HL-60 (cell line): Measurements from ENCODE around the gene TEX35.

Experiments
- POLR2AphosphoS5 ChIP-seq: IDR thresholded peaks from 2 replicates; pipeline ENCODE4 v1.6.1; 2012; ENCODE audit warnings: low read depth
- REST ChIP-seq: IDR thresholded peaks from 2 replicates; pipeline ENCODE4 v1.6.1; 2012; ENCODE audit warnings: low read depth; ENCODE audit not compliant: insufficient replicate concordance
- SPI1 ChIP-seq: IDR thresholded peaks from 2 replicates; pipeline ENCODE4 v1.6.1; 2012; ENCODE audit warnings: low read depth, mild to moderate bottlenecking, borderline replicate concordance
- TF ChIP-seq, protein P1 (sequence below): IDR thresholded peaks from one replicate; pipeline ENCODE4 v1.5.1; 2011; ENCODE audit warnings: low read length, control low read depth, inconsistent platforms; ENCODE audit not compliant: insufficient read depth

DNA sequence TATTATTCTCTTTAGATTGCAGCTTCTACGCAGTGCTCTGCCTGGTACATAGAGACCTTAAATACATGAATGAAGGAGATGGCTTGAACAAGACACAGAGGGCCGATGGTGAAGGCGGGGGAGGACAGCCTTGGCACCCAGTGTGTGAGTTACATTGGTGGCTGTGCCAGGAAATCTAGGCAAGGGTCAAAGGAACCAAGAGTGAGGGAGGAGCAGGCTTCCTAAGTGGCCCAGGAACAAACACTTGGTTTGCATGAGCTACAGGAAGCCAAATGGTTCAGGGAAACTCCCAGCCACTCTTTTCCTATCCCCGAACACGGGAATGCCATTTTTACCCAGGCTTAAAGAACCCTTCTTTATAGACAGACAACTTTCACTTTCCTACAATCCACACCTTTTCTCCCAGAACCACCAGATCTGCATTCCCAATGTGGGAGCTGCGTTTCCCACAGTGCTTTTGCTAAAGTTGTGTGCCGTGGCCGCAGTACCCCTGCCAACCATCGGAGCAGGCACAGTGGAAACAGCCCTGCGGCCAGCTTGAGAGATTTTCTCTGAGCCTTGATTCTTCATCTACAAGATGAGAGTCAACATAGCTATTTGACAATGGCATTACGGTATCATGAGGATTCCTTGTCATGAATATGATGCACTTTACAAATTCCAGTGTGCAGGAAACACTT lies 12.7 kb upstream of the TEX35 start:
- TF ChIP-seq, protein P1, sequence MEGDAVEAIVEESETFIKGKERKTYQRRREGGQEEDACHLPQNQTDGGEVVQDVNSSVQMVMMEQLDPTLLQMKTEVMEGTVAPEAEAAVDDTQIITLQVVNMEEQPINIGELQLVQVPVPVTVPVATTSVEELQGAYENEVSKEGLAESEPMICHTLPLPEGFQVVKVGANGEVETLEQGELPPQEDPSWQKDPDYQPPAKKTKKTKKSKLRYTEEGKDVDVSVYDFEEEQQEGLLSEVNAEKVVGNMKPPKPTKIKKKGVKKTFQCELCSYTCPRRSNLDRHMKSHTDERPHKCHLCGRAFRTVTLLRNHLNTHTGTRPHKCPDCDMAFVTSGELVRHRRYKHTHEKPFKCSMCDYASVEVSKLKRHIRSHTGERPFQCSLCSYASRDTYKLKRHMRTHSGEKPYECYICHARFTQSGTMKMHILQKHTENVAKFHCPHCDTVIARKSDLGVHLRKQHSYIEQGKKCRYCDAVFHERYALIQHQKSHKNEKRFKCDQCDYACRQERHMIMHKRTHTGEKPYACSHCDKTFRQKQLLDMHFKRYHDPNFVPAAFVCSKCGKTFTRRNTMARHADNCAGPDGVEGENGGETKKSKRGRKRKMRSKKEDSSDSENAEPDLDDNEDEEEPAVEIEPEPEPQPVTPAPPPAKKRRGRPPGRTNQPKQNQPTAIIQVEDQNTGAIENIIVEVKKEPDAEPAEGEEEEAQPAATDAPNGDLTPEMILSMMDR = no peak
- TF ChIP-seq SPI1 (no peak), POLR2AphosphoS5 (no peak), REST (no peak)
